Karpas-422 (cell line): ENCODE results near the gene PPP1R14C. TPM values are rescaled to one million over a fixed set of nuclear protein-coding genes. Genes with fewer than 3 reads are reported as not detected.

Experiments
- DNase-seq: peaks from one replicate; pipeline ENCODE4 v3.0.0-alpha.2; 2015
- H2AFZ ChIP-seq: fragments of 200-600 bp; sonication (generic); 2 replicates; pipeline ENCODE4 v1.6.1; 2014; ENCODE audit warnings: antibody characterized with exemption, low read length, mixed read lengths
- H3K27ac ChIP-seq: fragments of 200-600 bp; sonication (generic); 2 replicates; pipeline ENCODE4 v1.5.1; 2014; ENCODE audit warnings: mild to moderate bottlenecking, low read length, moderate library complexity
- H3K27me3 ChIP-seq: fragments of 200-600 bp; sonication (generic); 2 replicates; pipeline ENCODE4 v1.6.1; 2014; ENCODE audit warnings: low read length, mixed read lengths
- H3K36me3 ChIP-seq: fragments of 200-600 bp; sonication (generic); 2 replicates; pipeline ENCODE4 v1.6.1; 2014; ENCODE audit warnings: low read length, mixed read lengths; ENCODE audit not compliant: insufficient read depth
- H3K4me1 ChIP-seq: fragments of 200-600 bp; sonication (generic); 2 replicates; pipeline ENCODE4 v1.6.1; 2014; ENCODE audit warnings: mild to moderate bottlenecking, low read length, mixed read lengths
- H3K4me2 ChIP-seq: fragments of 200-600 bp; sonication (generic); 2 replicates; pipeline ENCODE4 v1.6.1; 2014; ENCODE audit warnings: low read length, low read depth, mild to moderate bottlenecking; ENCODE audit not compliant: poor library complexity, severe bottlenecking
- H3K4me3 ChIP-seq: fragments of 200-600 bp; sonication (generic); 2 replicates; pipeline ENCODE4 v1.5.1; 2014; ENCODE audit warnings: mild to moderate bottlenecking, antibody characterized with exemption, low read length, mixed read lengths
- H3K79me2 ChIP-seq: fragments of 200-600 bp; sonication (generic); 2 replicates; pipeline ENCODE4 v1.6.1; 2014; ENCODE audit warnings: mild to moderate bottlenecking, low read length, mixed read lengths
- H3K9ac ChIP-seq: fragments of 200-600 bp; sonication (generic); 2 replicates; pipeline ENCODE4 v1.6.0; 2014; ENCODE audit warnings: low read length
- H3K9me2 ChIP-seq: fragments of 200-600 bp; sonication (generic), shearing (Covaris generic); replicated peaks from 2 replicates; pipeline ENCODE4 v1.6.0; 2014; ENCODE audit warnings: mild to moderate bottlenecking, low read length, moderate library complexity; ENCODE audit not compliant: insufficient read depth
- H3K9me3 ChIP-seq: fragments of 300-700, 200-600 bp; sonication (generic); 2 replicates; pipeline ENCODE4 v1.6.1; 2014; ENCODE audit warnings: low read length, mixed read lengths
- H4K20me1 ChIP-seq: fragments of 200-600 bp; sonication (generic); 2 replicates; pipeline ENCODE4 v1.6.1; 2014; ENCODE audit warnings: mild to moderate bottlenecking, antibody characterized with exemption, low read length, low read depth; ENCODE audit not compliant: insufficient read depth
- total RNA-seq: library from RNA; depleted of rRNA; stranded (reverse); fragments of >200 nt; shearing (Covaris generic); gene quantifications from 2 replicates; pipeline ENCODE4 v1.2.3, GENCODE V29; 2014; ENCODE audit warnings: low replicate concordance

The PPP1R14C gene
- total RNA-seq, 1 experiment from 2014 or later: not detected

DNA sequence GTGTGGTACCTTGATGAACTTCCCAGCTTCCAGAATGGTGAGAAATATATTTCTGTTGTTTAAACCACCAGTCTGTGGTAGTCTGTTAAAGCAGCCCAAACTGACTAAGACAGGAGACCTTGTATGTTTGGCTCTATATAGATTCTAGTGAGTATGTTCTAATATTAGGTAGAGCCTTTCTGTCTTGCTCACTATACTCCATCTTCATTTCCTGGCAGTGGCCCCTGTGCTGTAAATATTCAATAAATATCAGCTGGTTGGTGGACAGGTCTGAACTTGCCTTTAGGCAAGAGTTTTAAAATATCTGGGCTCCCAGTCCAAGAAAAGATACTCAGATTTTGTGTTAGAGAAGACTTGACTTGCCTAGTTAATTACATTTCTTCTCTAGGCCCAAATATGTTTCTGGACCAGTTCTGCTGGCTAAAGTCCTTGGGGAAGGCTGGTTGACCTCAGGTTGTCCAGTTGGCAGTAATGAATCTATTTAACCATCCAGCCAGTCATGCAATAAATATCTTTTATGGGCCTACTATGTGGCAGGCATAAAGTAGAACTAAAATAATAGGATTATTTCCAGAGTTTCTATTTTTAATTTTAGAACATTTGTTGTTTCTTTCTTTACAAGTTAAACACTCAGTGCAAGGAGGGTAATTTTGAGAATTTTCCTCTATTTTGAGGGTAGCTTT lies 22.3 kb downstream of the PPP1R14C start:
- H3K4me1 ChIP-seq: peaks cover 15% of the 10 kb centered on the region
- no peaks in the 10 kb centered on the region for H3K79me2 ChIP-seq
- H4K20me1 ChIP-seq: no peaks in the 10 kb centered on the region
- H3K9ac ChIP-seq: no peak overlapping the region
- no peak overlapping the region for H3K27ac ChIP-seq
- no peak for DNase-seq
- H3K9me2 ChIP-seq: no peaks in the 10 kb centered on the region
- no peak overlapping the region for H3K4me3 ChIP-seq
- H3K9me3 ChIP-seq: no peaks in the 10 kb centered on the region
- H3K27me3 ChIP-seq: no peaks in the 10 kb centered on the region
- no peak overlapping the region for H2AFZ ChIP-seq
- H3K4me2 ChIP-seq: no peak overlapping the region
- H3K36me3 ChIP-seq: no peaks in the 10 kb centered on the region

DNA sequence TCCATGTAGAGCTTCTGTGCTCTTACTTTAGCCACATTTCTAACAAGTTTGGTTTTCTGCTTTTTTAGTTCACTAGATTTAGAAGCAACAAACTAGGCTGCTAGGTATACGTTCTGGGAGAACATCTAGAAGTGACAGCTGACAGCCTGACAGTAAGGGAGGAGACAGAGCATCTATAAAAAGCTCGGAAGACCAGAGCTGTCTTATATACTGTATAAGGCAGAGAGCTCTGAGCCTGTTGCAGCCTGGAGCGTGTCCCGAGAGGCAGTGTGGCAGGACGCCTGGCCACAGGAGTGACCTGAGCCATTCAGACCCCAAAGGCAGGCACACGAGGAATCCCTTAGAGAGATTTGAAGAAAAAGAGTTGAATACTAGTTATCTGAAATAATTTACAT lies 24.6 kb downstream of the PPP1R14C start:
- Histone ChIP-seq H3K9ac (no peak overlapping the region), H3K4me3 (no peak overlapping the region), H2AFZ (no peak overlapping the region), H3K4me2 (no peak overlapping the region), H3K9me3 (no peaks in the 10 kb centered on the region), H3K27me3 (no peaks in the 10 kb centered on the region), H4K20me1 (no peaks in the 10 kb centered on the region), H3K79me2 (no peaks in the 10 kb centered on the region), H3K36me3 (no peaks in the 10 kb centered on the region), H3K4me1 (peaks cover 19% of the 10 kb centered on the region), H3K9me2 (no peaks in the 10 kb centered on the region), H3K27ac (no peak overlapping the region)
- DNase-seq: no peak

DNA sequence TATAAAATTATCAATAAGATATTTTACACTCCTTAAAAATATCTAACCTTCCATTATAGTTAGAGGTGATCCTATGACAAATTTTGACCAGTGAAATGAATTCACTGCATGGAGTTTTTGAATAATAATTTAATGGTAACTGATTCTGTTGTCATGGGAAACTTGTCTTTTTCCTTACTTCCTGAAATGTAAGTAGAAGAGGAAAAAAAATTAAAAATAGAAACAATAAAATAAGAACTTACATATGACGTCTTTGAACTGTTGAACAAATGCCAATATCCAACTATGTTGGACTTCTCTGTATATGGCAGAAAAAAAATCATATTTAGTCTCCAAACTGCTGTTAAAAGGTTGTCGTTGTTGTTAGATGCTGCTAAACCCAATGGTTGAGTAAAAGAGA lies 26.3 kb downstream of the PPP1R14C start:
- peaks cover 19% of the 10 kb centered on the region for H3K4me1 ChIP-seq
- no peak overlapping the region for H3K9ac ChIP-seq
- no peaks in the 10 kb centered on the region for H3K9me2 ChIP-seq
- DNase-seq: no peak
- peak overlapping the region; percentile 21; the same call in 1 of the 2 replicates for H2AFZ ChIP-seq
- H3K4me3 ChIP-seq: no peak overlapping the region
- no peaks in the 10 kb centered on the region for H3K27me3 ChIP-seq
- no peaks in the 10 kb centered on the region for H3K9me3 ChIP-seq
- no peaks in the 10 kb centered on the region for H3K79me2 ChIP-seq
- no peaks in the 10 kb centered on the region for H4K20me1 ChIP-seq
- H3K27ac ChIP-seq: no peak overlapping the region
- no peaks in the 10 kb centered on the region for H3K36me3 ChIP-seq
- H3K4me2 ChIP-seq: no peak overlapping the region

DNA sequence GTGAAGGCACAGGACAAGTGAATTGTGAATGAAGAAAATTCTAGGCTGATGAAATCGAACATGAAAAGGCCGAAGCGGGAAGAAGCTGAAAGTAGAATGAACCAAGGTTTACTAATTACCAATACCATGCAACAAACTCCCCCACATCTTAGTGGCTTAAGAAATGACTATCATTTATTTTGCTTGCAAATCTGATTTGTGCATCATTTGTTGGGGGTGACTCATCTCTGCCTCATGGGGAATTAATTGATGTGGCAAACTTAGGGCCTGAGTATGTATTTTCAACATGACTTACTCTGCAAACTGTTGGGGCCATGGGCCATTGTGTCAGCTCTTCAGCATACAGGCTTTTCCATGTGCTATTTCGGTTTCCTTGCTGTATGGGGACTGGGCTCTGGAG lies 26.8 kb downstream of the PPP1R14C start:
- Histone ChIP-seq H4K20me1 (no peaks in the 10 kb centered on the region), H2AFZ (peak overlapping the region; percentile 21; the same call in 1 of the 2 replicates), H3K4me1 (peaks cover 19% of the 10 kb centered on the region), H3K36me3 (no peaks in the 10 kb centered on the region), H3K9me2 (no peaks in the 10 kb centered on the region), H3K79me2 (no peaks in the 10 kb centered on the region), H3K9ac (no peak overlapping the region), H3K4me3 (no peak overlapping the region), H3K4me2 (no peak overlapping the region), H3K9me3 (no peaks in the 10 kb centered on the region), H3K27ac (no peak overlapping the region), H3K27me3 (no peaks in the 10 kb centered on the region)
- no peak for DNase-seq

DNA sequence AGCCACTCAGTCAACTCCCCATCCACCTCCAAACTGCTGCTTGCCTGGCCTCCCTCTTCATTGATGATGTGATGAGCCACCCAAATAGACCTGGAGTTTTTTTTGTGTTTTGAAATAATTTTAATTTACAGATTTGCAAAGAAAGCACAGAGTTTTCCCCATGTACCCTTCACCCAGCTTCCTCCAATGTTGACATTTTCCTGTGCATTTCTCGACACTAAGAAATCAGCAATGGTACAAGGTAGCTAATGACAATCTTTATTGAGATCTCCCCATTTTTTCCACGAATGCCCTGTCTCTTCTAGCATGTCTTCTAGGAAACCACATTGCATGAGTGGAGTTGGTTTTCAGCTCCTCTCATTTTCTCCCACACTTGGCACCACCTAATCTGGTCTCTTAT lies 30.1 kb downstream of the PPP1R14C start:
- no peaks in the 10 kb centered on the region for H3K79me2 ChIP-seq
- no peaks in the 10 kb centered on the region for H3K9me3 ChIP-seq
- no peak overlapping the region for H3K4me3 ChIP-seq
- no peak for DNase-seq
- no peak overlapping the region for H3K4me2 ChIP-seq
- no peaks in the 10 kb centered on the region for H3K27me3 ChIP-seq
- H3K9me2 ChIP-seq: no peaks in the 10 kb centered on the region
- H3K27ac ChIP-seq: no peak overlapping the region
- H3K36me3 ChIP-seq: no peaks in the 10 kb centered on the region
- H3K4me1 ChIP-seq: peaks cover 19% of the 10 kb centered on the region
- no peak overlapping the region for H3K9ac ChIP-seq
- H2AFZ ChIP-seq: no peak overlapping the region
- no peaks in the 10 kb centered on the region for H4K20me1 ChIP-seq

DNA sequence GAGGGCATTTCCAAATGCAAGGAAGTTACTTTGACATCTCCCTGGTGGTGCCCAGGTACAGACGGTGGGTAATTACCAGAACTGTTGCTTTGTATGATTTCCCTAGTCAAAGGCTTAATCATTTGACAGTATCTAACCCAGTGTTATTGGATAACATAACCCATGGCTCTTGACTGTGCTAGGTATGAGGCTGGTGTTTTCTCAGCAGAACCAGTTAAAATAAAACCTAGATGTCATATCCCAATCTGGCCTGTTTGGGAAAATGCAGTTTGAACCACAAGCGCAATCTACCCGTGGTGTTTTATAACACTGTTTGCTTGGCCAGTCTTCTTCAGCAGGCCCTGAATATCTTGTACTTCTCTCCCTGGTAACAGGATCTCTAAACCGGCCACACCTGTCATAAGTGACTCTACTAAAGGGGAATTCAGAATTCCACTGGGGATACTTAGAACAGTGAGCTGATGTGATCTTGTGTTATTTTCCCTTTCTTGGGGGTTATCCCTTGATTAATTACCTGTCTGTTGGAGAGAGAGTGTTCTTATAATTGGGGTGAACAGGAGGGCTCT lies 32.8 kb downstream of the PPP1R14C start:
- Histone ChIP-seq H4K20me1 (no peaks in the 10 kb centered on the region), H3K79me2 (no peaks in the 10 kb centered on the region), H3K27ac (no peak overlapping the region), H3K4me1 (no peaks in the 10 kb centered on the region), H3K9me2 (no peaks in the 10 kb centered on the region), H3K36me3 (no peaks in the 10 kb centered on the region), H3K4me2 (no peak overlapping the region), H3K4me3 (no peak overlapping the region), H3K27me3 (no peaks in the 10 kb centered on the region), H3K9ac (no peak overlapping the region), H2AFZ (no peak overlapping the region), H3K9me3 (no peaks in the 10 kb centered on the region)
- no peak for DNase-seq

DNA sequence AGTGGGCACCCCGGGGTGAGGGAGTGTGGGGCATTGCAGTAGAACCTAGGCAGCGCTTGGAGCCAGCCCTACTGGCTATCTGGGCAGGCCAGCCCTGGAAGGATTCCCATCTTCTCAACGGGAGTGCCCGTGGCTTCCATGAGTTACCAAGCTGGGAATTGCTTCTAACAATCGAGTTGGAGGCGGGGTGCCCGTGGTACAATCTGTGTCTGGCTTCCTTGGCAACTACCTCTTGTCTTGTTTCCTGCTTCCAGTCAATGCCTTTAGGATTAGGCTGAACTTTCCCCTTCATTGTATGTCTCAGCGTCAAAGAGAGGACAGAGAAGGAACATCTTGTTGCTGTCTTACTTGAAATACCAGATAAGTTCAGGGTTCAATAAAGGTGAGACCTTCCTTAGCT lies 33.3 kb downstream of the PPP1R14C start:
- no peaks in the 10 kb centered on the region for H3K4me1 ChIP-seq
- H3K9me2 ChIP-seq: no peaks in the 10 kb centered on the region
- no peak overlapping the region for H2AFZ ChIP-seq
- no peak overlapping the region for H3K4me3 ChIP-seq
- no peak overlapping the region for H3K27ac ChIP-seq
- H3K9me3 ChIP-seq: no peaks in the 10 kb centered on the region
- no peaks in the 10 kb centered on the region for H3K36me3 ChIP-seq
- no peaks in the 10 kb centered on the region for H3K79me2 ChIP-seq
- H3K4me2 ChIP-seq: no peak overlapping the region
- DNase-seq: no peak
- H3K9ac ChIP-seq: no peak overlapping the region
- no peaks in the 10 kb centered on the region for H3K27me3 ChIP-seq
- H4K20me1 ChIP-seq: no peaks in the 10 kb centered on the region

DNA sequence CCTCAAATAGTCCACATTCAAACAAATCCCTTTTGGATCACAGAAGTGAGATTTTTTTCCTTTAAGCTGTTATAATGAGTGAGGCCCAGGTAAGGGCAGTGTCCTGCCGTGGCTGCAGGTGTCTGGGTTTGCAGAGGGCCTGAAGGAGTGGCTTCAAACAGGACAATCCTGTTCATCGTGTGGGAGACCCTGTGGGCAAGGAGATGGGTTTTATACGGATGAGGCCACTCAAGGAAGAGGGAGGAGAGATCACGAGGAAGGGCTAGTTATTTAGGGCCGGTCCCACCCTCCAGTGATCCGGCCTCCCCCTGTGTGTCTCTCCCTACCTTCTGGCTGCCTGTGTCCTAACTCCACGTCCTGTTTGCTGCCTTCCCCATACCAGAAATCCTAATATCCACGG lies 33.8 kb downstream of the PPP1R14C start:
- no peaks in the 10 kb centered on the region for H3K36me3 ChIP-seq
- no peak overlapping the region for H3K9ac ChIP-seq
- H3K79me2 ChIP-seq: no peaks in the 10 kb centered on the region
- H2AFZ ChIP-seq: no peak overlapping the region
- H3K27ac ChIP-seq: no peak overlapping the region
- no peak overlapping the region for H3K4me3 ChIP-seq
- no peak overlapping the region for H3K4me2 ChIP-seq
- H3K9me3 ChIP-seq: no peaks in the 10 kb centered on the region
- no peaks in the 10 kb centered on the region for H3K4me1 ChIP-seq
- no peaks in the 10 kb centered on the region for H3K27me3 ChIP-seq
- no peak for DNase-seq
- H3K9me2 ChIP-seq: no peaks in the 10 kb centered on the region
- no peaks in the 10 kb centered on the region for H4K20me1 ChIP-seq
